Measurements from ENCODE around the gene UPK2.

DNA sequence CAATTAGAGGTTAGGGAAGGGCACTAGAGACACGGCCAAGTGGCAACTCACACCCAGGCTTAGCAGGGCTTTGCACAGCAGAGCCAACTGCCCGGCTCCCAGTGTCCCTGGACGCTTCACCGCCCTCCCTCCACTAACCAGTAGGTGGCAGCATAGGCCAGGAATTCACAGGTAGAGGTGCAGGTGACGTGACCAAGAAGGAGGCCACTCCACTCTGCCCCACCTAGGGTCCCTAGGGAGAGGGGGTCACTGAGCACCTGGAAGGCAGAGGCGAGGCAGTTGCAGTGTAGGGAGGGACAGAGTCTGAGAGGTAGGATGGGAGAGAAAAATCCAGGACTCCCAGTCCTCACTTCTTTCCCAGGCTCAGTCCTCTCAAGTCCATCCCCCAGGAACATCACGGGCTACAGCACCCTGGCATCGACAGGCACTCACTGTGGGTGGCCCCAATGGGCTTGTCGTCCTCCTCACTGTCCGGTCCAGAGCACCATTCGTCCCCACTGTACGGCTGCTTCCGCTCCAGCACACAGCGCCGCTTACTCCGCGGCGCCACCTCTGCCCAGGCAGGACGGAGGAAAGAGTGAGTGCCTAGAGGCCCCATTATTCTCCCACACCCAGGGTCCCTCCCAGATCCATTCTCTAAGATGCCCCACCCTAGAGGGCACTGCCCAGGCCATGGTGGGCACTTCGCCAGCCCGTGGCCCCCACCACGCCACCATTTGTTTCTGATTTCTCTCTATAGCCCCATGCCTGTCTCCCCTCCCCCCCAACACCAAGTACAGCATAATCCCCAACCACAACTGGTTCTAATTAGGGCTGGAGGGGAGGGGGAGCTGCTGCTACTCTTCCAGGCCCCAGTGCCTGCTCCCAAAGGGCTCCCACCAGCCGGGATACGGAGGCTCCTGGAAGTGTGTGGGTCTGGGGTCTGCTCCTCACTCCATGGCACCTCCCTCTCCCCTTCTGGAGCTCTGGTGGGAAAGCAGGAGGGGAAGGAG lies 48.8 kb upstream of the UPK2 start:
- TF ChIP-seq CTCF (optimal IDR thresholded peaks at IDR 0.05 in 1 of 3, IDR thresholded peaks at IDR 0.05 in 1 of 3, conservative IDR thresholded peaks at IDR 0.05 in 1 of 3; ENCODE audit: extremely low read depth in 1 of 3, insufficient read depth in 2 of 3, low read length in 3 of 3), result peak in 2 of 3 experiments; percentile 82 to 90
- no peak for TF ChIP-seq EZH2 (IDR thresholded peaks at IDR 0.05; ENCODE audit: low read length)
